ENCODE results near the gene CACNG7. TPM values are rescaled to one million over a fixed set of nuclear protein-coding genes. Genes with fewer than 3 reads are reported as not detected.

CACNG7 gene
- total and polyA plus RNA-seq, 2 experiments from 2014 or later = not detected

DNA sequence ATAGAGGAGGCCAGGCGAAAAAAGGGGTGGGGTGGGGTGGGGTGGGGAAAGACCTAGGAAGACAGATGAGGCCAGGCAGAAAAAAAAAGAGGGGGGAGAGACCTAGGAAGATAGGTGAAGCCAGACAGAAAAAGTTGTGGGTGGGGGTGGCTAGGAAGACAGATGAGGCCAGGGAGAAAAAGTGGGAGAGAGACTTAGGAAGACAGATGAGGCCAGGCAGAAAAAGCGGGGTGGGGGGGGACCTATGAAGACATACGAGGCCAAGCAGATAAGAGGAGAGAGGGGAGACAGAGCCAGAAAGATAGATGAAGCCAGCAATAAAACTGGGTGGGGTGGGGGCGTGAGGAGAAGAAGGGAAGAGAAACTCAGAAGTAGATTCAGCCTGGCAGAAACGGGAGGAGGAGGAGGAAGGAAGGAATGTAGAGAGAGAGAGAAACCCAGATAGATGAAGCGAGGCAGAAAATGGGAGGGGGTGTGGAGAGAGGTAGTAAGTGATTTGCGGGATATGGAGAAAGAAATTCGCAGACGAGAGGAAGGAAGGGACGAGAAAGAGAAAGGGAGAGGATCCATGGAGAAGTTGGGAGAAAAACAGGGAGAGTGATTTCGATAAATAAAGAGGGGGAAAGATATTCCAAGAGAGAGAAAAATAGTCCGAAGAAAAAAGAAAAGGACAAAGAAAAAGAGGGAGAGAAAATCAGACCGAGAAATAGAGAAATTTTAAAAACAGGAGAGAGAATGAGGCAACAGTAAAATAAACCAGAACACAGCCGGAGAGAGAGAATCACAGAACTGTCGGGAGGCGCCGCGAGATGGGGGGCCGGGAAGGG lies 70.1 kb downstream of the CACNG7 start:
- DNase-seq = no peak
- no peak overlapping the region for H3K27ac ChIP-seq
- peak overlapping the region; percentile 64 for H3K4me3 ChIP-seq
- H3K4me1 ChIP-seq (ENCODE audit: insufficient read depth) = no peaks in the 10 kb centered on the region
- H3K9ac ChIP-seq = no peak overlapping the region
- no peaks in the 10 kb centered on the region for H3K79me2 ChIP-seq (ENCODE audit: insufficient read depth)
- TF ChIP-seq EZH2 (IDR thresholded peaks at IDR 0.05; ENCODE audit: insufficient read depth, poor library complexity, severe bottlenecking) (peak; percentile 65), EZH2phosphoT487 (IDR thresholded peaks at IDR 0.05; ENCODE audit: insufficient read depth, low read depth) (no peak)
- H4K20me1 ChIP-seq (ENCODE audit: insufficient read depth) = no peaks in the 10 kb centered on the region
- in situ Hi-C loops (cut with MboI) = no loop called here
- H2AFZ ChIP-seq = peak overlapping the region; percentile 64
- H3K36me3 ChIP-seq (ENCODE audit: low read depth) = no peaks in the 10 kb centered on the region
- H3F3A ChIP-seq (ENCODE audit: insufficient read depth) = peaks cover 11% of the 10 kb centered on the region; the same call in 1 of the 2 replicates
- H3K27me3 ChIP-seq (replicated peaks; ENCODE audit: insufficient read depth) = 0 out of 2 replicates have a peak, but pooled peaks cover 6% of the 10 kb centered on the region
- whole genome bisulfite sequencing, 2 experiments (ENCODE audit: low coverage in 1 of 2, low lambda C conversion rate in 2 of 2, missing lambda C conversion rate in 2 of 2) = 2 to 8% methylated on average over 5 to 19 of the region's 19 CpGs
- no peaks in the 10 kb centered on the region for H3K9me2 ChIP-seq (ENCODE audit: insufficient read depth)
- no peaks in the 10 kb centered on the region for H3K9me3 ChIP-seq (ENCODE audit: low read depth)
- H3K4me2 ChIP-seq (ENCODE audit: unreplicated experiment) = peak overlapping the region; percentile 65

DNA sequence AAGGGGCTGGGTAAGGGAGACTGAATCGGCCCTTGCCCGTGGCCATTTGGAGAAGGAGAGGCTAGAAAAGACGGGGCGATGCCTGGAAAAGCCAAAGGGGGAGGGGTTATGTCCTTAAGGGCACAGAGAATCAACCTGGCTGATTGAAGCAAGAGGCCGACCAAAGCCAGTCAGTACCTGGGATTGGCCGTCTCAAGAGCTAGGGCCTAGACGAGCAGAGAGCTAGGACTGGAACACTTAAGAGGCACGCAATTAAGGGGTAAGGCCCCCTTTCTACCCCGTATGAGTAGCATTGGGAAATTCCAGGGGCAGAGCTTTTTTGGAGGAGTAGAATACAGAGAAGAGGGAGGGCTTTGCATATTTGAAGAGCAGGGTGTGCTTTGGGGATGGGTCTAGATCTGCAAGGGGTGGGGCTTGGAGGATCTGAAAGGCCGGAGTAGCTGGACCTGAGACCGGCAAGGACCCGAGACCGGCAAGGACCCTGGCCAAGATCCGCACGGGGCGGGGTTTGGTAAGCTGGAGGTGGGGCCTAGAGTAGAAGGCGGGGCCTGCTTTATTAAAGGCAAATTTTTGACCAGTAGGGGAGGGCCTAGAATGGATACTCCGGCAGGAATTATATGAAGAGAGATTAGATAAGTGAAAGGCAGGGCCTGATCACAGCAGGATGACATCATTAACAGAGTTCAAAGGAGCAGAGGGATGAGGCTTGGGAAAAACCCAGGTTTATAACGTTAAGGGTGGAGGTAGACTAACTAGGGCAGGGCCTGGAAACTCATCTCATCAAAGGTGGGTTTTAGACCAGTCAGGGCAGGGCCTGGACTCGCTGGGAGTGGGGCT lies 71.7 kb downstream of the CACNG7 start:
- H3K9ac ChIP-seq = no peak overlapping the region

GRCh38 chr19:53981376-53981951 lies 72.4 kb downstream of the CACNG7 start:
- Histone ChIP-seq H3K27me3 (replicated peaks; ENCODE audit: insufficient read depth) (0 out of 2 replicates have a peak, but pooled peaks cover 6% of the 10 kb centered on the region), H3K4me1 (ENCODE audit: insufficient read depth) (no peaks in the 10 kb centered on the region), H2AFZ (no peak overlapping the region), H3K27ac (no peak overlapping the region), H3K4me3 (no peak overlapping the region), H3F3A (ENCODE audit: insufficient read depth) (peaks cover 11% of the 10 kb centered on the region; the same call in 1 of the 2 replicates), H3K4me2 (ENCODE audit: unreplicated experiment) (no peak overlapping the region), H3K79me2 (ENCODE audit: insufficient read depth) (no peaks in the 10 kb centered on the region), H3K36me3 (ENCODE audit: low read depth) (no peaks in the 10 kb centered on the region), H4K20me1 (ENCODE audit: insufficient read depth) (no peaks in the 10 kb centered on the region), H3K9me3 (ENCODE audit: low read depth) (no peaks in the 10 kb centered on the region), H3K9ac (no peak overlapping the region), H3K9me2 (ENCODE audit: insufficient read depth) (no peaks in the 10 kb centered on the region)
- 62 to 65% methylated on average over 12 to 13 of the region's 13 CpGs for WGBS, 2 experiments (ENCODE audit: low coverage in 1 of 2, low lambda C conversion rate in 2 of 2, missing lambda C conversion rate in 2 of 2)
- in situ Hi-C loops (cut with MboI) = no loop called here
- TF ChIP-seq EZH2phosphoT487 (IDR thresholded peaks at IDR 0.05; ENCODE audit: insufficient read depth, low read depth) = no peak
- no peak for TF ChIP-seq EZH2 (IDR thresholded peaks at IDR 0.05; ENCODE audit: insufficient read depth, poor library complexity, severe bottlenecking)
- no peak for DNase-seq

More for the DNA sequence above, 71.7 kb downstream of the CACNG7 start:
- peak; percentile 38 for DNase-seq
- Histone ChIP-seq H3K79me2 (ENCODE audit: insufficient read depth) (no peaks in the 10 kb centered on the region), H3K27me3 (replicated peaks; ENCODE audit: insufficient read depth) (0 out of 2 replicates have a peak, but pooled peaks cover 6% of the 10 kb centered on the region), H3K4me3 (peak overlapping the region; percentile 64), H2AFZ (peak overlapping the region; percentile 64), H3K4me2 (ENCODE audit: unreplicated experiment) (peak overlapping the region; percentile 65), H3K36me3 (ENCODE audit: low read depth) (no peaks in the 10 kb centered on the region), H3K27ac (no peak overlapping the region), H3K9me2 (ENCODE audit: insufficient read depth) (no peaks in the 10 kb centered on the region), H3K9me3 (ENCODE audit: low read depth) (no peaks in the 10 kb centered on the region), H4K20me1 (ENCODE audit: insufficient read depth) (no peaks in the 10 kb centered on the region), H3F3A (ENCODE audit: insufficient read depth) (peaks cover 11% of the 10 kb centered on the region; the same call in 1 of the 2 replicates), H3K4me1 (ENCODE audit: insufficient read depth) (no peaks in the 10 kb centered on the region)
- TF ChIP-seq EZH2 (IDR thresholded peaks at IDR 0.05; ENCODE audit: insufficient read depth, poor library complexity, severe bottlenecking) (no peak), EZH2phosphoT487 (IDR thresholded peaks at IDR 0.05; ENCODE audit: insufficient read depth, low read depth) (no peak)
- WGBS, 2 experiments (ENCODE audit: low coverage in 1 of 2, low lambda C conversion rate in 2 of 2, missing lambda C conversion rate in 2 of 2) = 29 to 34% methylated on average over 20 of the region's 20 CpGs
- in situ Hi-C loops (cut with MboI) = no loop called here

GRCh38 chr19:53982001-53982451 lies 72.9 kb downstream of the CACNG7 start:
- peak overlapping the region; percentile 55 for H3K4me3 ChIP-seq
- H3K9me3 ChIP-seq (ENCODE audit: low read depth) = no peaks in the 10 kb centered on the region
- no peaks in the 10 kb centered on the region for H3K4me1 ChIP-seq (ENCODE audit: insufficient read depth)
- no peaks in the 10 kb centered on the region for H4K20me1 ChIP-seq (ENCODE audit: insufficient read depth)
- WGBS, 2 experiments (ENCODE audit: low coverage in 1 of 2, low lambda C conversion rate in 2 of 2, missing lambda C conversion rate in 2 of 2) = 0 to 2% methylated on average over 4 to 51 of the region's 62 CpGs
- H3K27ac ChIP-seq = no peak overlapping the region
- H3F3A ChIP-seq (ENCODE audit: insufficient read depth) = peaks cover 11% of the 10 kb centered on the region; the same call in 1 of the 2 replicates
- DNase-seq = peak; percentile 40
- no peak for TF ChIP-seq EZH2phosphoT487 (IDR thresholded peaks at IDR 0.05; ENCODE audit: insufficient read depth, low read depth)
- no peak for TF ChIP-seq EZH2 (IDR thresholded peaks at IDR 0.05; ENCODE audit: insufficient read depth, poor library complexity, severe bottlenecking)
- H3K9me2 ChIP-seq (ENCODE audit: insufficient read depth) = no peaks in the 10 kb centered on the region
- H3K9ac ChIP-seq = no peak overlapping the region
- H3K79me2 ChIP-seq (ENCODE audit: insufficient read depth) = no peaks in the 10 kb centered on the region
- H3K36me3 ChIP-seq (ENCODE audit: low read depth) = no peaks in the 10 kb centered on the region
- peak overlapping the region; percentile 53; the same call in 1 of the 2 replicates for H2AFZ ChIP-seq
- 0 out of 2 replicates have a peak, but pooled peaks cover 6% of the 10 kb centered on the region for H3K27me3 ChIP-seq (replicated peaks; ENCODE audit: insufficient read depth)
- no peak overlapping the region for H3K4me2 ChIP-seq (ENCODE audit: unreplicated experiment)
- in situ Hi-C loops (cut with MboI) = no loop called here
